HG03135 (cell line): Measurements from ENCODE around the gene ITIH4.

ENCODE experiments used
- ATAC-seq: cut with Tn5 transposase; IDR thresholded peaks from one replicate; pipeline ENCODE4 v1.9.1; 2021; ENCODE audit warnings: mild to moderate bottlenecking, moderate library complexity; ENCODE audit not compliant: unreplicated experiment

The ITIH4 gene

GRCh38 chr3:52830535-52831258 is at the start of gene ITIH4:
TSS of gene ITIH4 (minus strand) at chr3:52830672. CDS start at chr3:52830642, 30 bp downstream.
- ATAC-seq = no peak

DNA sequence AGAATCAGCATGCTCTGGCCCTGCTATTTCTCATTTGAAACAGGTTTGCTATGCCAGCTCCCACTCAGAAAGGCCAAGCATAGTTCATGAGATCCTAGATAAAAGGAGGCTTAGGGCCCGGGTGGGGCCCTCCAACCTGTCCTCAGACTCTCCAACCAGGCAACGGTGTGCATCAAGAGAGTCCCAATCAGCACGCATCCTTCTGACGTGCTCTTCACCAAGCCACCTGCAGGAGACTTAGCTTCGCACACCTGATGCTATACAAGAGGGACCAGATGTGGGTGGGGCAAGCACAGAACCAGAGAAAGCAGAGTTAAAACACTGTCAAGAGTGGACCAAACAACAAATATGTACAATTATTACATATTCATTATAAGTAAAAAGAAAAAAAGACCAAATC is 49.6 kb upstream of the ITIH4 start:
- ATAC-seq = no peak

- no peak for ATAC-seq
These were observed 49.1 kb upstream of the ITIH4 start for GRCh38 chr3:52879581-52879980.

- no peak for ATAC-seq
These were observed 48.6 kb upstream of the ITIH4 start for GRCh38 chr3:52879090-52879489.

- no peak for ATAC-seq
These were observed 46.6 kb upstream of the ITIH4 start for GRCh38 chr3:52877085-52877484.

DNA sequence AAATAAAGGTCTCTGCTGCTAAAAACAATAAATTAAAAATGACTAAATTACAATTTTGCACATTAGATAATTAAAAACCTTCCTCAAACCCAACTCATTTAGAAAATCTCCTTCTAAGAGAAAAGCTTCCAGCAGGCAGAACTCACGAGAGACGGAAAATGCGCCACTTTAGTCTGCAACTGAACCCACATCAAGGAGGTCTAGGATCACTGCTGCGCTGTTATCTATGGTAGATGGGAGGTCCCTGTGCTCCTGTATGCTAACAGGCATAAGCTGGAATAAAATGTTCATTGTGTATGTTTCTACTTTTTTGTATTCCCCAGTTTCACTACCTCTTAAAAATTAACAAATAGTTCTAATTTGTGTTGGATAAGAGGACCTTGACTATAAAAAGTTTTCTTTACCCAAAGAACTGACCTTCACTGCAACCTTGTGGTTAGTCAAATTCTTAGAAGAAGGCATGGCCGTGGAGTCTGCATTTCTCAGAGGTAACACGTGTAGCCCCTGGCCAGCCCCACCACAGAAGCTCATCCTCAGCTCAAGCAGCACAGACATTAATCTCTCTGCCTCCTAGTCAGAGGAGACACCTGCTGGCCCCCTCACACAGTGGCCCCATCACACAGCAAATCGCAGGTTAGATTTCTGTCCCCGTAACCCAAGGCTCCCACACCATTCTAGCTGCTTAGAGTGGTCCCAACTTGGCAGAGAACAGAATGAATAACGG is 44.6 kb upstream of the ITIH4 start:
- no peak for ATAC-seq

- no peak for ATAC-seq
These were observed 43.8 kb upstream of the ITIH4 start for GRCh38 chr3:52874160-52874701.

- ATAC-seq = no peak
These were observed 43.1 kb upstream of the ITIH4 start for GRCh38 chr3:52873433-52874159.

DNA sequence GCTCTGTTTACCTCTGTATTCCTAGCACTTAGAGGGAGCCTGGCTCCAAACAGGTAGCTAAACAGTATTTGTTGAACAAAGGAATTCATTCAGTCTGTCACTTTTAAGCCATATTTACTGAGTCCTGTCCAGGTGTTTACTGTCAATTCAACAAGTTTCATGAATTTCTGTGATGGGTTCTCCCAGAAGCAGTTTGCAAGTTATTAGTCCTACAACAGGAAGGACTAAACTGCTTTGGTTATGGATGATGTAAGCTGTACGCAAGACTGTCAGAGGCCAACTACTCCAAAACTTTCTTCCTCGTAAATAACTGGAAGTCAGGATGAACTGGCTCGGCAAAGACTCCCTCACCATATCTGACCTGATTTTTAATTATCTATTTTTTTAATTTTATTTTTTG is 41.8 kb upstream of the ITIH4 start:
- no peak for ATAC-seq

- ATAC-seq = no peak
These were observed 41.3 kb upstream of the ITIH4 start for GRCh38 chr3:52871761-52872160.

GRCh38 chr3:52870471-52870870 is 40.0 kb upstream of the ITIH4 start:
- no peak for ATAC-seq

DNA sequence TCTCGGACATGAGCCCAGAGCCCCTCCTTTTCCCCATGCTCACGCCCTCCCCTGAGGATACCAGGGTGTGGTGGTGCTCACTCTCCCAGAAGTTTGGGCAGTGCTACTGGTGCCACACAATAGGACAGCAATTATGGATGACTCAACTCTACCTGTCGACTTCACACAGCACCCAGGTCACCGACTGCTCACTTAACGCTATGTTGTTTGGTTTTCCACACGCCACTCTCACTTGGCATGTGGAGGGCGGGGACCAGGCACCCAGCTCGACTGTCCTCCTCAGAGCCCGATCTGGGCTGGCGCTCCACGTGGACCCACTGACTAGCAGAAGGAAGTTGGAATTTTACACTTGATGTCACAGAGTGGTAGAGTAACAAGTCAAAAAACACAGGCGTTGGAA is 36.0 kb upstream of the ITIH4 start:
- no peak for ATAC-seq

GRCh38 chr3:52865994-52866393 is 35.5 kb upstream of the ITIH4 start:
- ATAC-seq = no peak

GRCh38 chr3:52860424-52860768 is 29.9 kb upstream of the ITIH4 start:
- ATAC-seq = no peak

- ATAC-seq = no peak
These were observed 29.4 kb upstream of the ITIH4 start for GRCh38 chr3:52859686-52860423.

- ATAC-seq = no peak
These were observed 27.4 kb upstream of the ITIH4 start for GRCh38 chr3:52857864-52858263.

DNA sequence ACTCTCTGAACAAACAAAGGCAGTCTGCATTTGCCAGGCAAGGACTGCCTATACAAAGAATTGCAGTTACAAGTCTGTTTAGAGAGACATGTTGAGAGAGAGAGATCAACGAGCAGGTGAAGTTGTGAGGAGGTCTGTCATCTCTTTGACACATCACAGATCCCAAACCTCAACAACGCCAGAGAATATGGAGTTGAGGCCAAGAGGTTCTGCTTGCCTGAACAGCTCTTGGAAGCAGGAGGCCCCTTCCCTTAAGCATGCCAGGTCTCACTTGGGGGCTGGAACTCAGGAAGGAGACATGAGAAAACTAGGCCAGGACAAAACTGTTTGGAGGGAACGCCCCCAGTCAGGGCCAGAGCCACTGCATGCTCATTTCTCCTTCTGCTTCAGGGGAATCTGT is 26.7 kb upstream of the ITIH4 start:
- no peak for ATAC-seq

GRCh38 chr3:52856666-52857065 is 26.2 kb upstream of the ITIH4 start:
- no peak for ATAC-seq

GRCh38 chr3:52854013-52854412 is 23.5 kb upstream of the ITIH4 start:
- no peak for ATAC-seq

DNA sequence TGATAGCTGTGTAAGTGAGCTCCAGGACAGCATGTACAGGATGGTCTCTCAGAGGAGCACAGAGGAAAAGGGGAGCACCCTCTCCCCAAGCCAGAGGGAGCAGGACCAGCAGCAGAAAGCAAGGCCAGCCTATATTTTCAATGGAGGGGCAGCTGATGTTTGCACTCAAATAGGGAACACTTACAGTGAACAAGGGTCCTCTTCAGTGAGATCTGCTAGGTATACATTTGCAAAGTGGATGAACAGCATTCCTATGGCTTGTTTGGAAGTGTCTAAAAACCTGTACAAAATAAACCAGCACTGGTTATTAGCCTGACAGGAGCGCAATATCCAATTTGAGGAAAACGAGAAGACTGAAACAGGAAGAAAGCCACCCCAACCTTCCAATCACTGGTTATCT is 21.9 kb upstream of the ITIH4 start:
- ATAC-seq = no peak

GRCh38 chr3:52851348-52851747 is 20.9 kb upstream of the ITIH4 start:
- ATAC-seq = no peak
